HepG2 (cell line): ENCODE data around the gene ACSS2. TPM values are rescaled to one million over a fixed set of nuclear protein-coding genes. Genes with fewer than 3 reads are reported as not detected.

ENCODE experiments used
- AKAP8 ChIP-seq: sonication (generic); formaldehyde crosslinking; IDR thresholded peaks from 2 replicates; pipeline ENCODE4 v1.5.1; 2020; ENCODE audit warnings: mild to moderate bottlenecking, missing genetic modification reagents
- CBX1 ChIP-seq: IDR thresholded peaks from one replicate; pipeline ENCODE4 v1.6.1; 2016; ENCODE audit warnings: antibody characterized with exemption, low read depth
- DPF2 ChIP-seq: sonication (generic); formaldehyde crosslinking; IDR thresholded peaks from 2 replicates; pipeline ENCODE4 v1.4.0; 2020; ENCODE audit warnings: mild to moderate bottlenecking, low read depth, missing genetic modification reagents, borderline replicate concordance
- SMC3 ChIP-seq: IDR thresholded peaks from 2 replicates; pipeline ENCODE4 v1.6.1; 2011; ENCODE audit warnings: low read length, improper control_type of control experiment
- SRY ChIP-seq: sonication (generic); formaldehyde crosslinking; IDR thresholded peaks from 2 replicates; pipeline ENCODE4 v1.8.0; 2022; ENCODE audit warnings: mild to moderate bottlenecking, missing genetic modification reagents
- TMF1 ChIP-seq: sonication (generic); formaldehyde crosslinking; IDR thresholded peaks from 2 replicates; pipeline ENCODE4 v1.8.1; 2022; ENCODE audit warnings: low read depth, missing genetic modification reagents
- ZFP36L2 ChIP-seq: sonication (generic); formaldehyde crosslinking; IDR thresholded peaks from 2 replicates; pipeline ENCODE4 v1.4.0; 2020; ENCODE audit warnings: missing genetic modification reagents
- ZNF749 ChIP-seq: sonication (generic); formaldehyde crosslinking; IDR thresholded peaks from 2 replicates; pipeline ENCODE4 v1.8.0; 2022; ENCODE audit warnings: mild to moderate bottlenecking, missing genetic modification reagents, moderate library complexity, borderline replicate concordance
- ZSCAN25 ChIP-seq: sonication (generic); formaldehyde crosslinking; IDR thresholded peaks from 2 replicates; pipeline ENCODE4 v1.8.0; 2022; ENCODE audit warnings: mild to moderate bottlenecking, missing genetic modification reagents
- polyA plus RNA-seq, 8 experiments: library from polyadenylated mRNA; depleted of rRNA in 3 of 8; stranded (reverse) in 7 of 8; unstranded in 1 of 8; fragments of >200 nt; fragmentation: Illumina TruSeq in 4 of 8; extraction: Trizol in 4 of 8; gene quantifications; 2 replicates each; pipeline versions ENCODE4 v1.2.1 to v1.2.3, GENCODE V29; 2011 to 2016; ENCODE audit warnings: low read depth in 4 of 8, missing spikeins in 1 of 8, mixed read lengths in 1 of 8; ENCODE audit not compliant: insufficient read depth in 1 of 8
- total RNA-seq, 5 experiments: library from RNA; depleted of rRNA; stranded (reverse); fragments of >200 nt; fragmentation: Illumina TruSeq; extraction: Trizol; gene quantifications; 2 replicates each; pipeline ENCODE4 v1.2.3, GENCODE V29; 2016; ENCODE audit warnings: low read depth in 1 of 5
- TF ChIP-seq, protein P1 (sequence below): sonication (generic); formaldehyde crosslinking; IDR thresholded peaks from 2 replicates; pipeline ENCODE4 v1.8.0; 2022; ENCODE audit warnings: mild to moderate bottlenecking, missing genetic modification reagents
- TF ChIP-seq, protein P2 (sequence below), 2 experiments: sonication (generic) in 1 of 2; formaldehyde crosslinking in 1 of 2; IDR thresholded peaks; 2 replicates each; pipeline versions ENCODE4 v1.6.1 to v1.9.0; 2014 to 2022; ENCODE audit warnings: antibody characterized with exemption in 1 of 2, borderline replicate concordance in 1 of 2, inconsistent platforms in 1 of 2, low read depth in 1 of 2, missing genetic modification reagents in 1 of 2
- TF ChIP-seq, protein P3 (sequence below): sonication (generic); formaldehyde crosslinking; IDR thresholded peaks from 2 replicates; pipeline ENCODE4 v1.4.0; 2020; ENCODE audit warnings: missing genetic modification reagents
- TF ChIP-seq, protein P4 (sequence below): IDR thresholded peaks from 2 replicates; pipeline ENCODE4 v1.6.1; 2016; ENCODE audit warnings: control low read depth

The ACSS2 gene
- total and polyA plus RNA-seq, 2 of the 13 experiments (the other 11 are each of a cell fraction or from before 2014, with no cell fraction given) = 72.8 to 89.7 TPM

DNA sequence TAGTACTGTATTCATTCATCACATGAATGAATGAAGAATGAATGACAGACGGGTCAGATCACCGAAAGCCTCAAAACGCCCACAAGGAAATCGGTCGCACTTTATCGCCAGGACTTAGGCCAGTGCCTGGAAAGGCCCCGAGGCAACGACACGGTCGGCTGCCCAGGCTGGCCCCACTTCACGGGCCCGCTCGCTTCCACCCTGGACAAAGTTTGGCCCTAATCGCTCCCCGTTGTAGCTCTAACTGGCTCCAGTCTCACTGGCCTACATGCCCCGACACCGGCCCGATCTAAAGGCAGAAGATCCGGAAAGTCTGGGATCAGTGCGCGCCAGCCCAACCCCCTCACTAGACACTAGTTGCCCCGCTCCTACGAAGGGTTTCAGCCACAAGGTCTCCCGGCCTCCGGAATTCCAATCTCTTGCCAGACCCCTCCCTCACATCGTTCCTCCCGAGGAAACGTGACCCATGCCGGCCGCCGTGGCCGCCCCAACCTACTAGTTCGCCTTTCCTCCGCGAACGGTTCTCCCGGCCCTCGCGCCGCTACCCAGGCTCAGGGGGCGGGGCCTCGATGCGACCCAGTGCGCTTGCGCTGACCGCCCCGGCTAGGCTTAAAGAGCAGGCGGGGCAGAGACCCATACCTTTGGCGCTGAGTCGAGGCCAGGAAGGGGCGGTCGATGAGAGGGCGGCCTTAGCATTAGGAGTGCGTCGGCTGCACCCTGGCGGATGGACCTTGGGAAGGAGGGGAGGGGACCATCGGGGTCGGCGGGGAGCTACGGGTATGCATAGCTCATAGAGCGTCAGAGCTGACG lies 79.0 kb downstream of the ACSS2 start, which contains the start of the genes GSS and MYH7B (continued):
- TF ChIP-seq, protein P1, sequence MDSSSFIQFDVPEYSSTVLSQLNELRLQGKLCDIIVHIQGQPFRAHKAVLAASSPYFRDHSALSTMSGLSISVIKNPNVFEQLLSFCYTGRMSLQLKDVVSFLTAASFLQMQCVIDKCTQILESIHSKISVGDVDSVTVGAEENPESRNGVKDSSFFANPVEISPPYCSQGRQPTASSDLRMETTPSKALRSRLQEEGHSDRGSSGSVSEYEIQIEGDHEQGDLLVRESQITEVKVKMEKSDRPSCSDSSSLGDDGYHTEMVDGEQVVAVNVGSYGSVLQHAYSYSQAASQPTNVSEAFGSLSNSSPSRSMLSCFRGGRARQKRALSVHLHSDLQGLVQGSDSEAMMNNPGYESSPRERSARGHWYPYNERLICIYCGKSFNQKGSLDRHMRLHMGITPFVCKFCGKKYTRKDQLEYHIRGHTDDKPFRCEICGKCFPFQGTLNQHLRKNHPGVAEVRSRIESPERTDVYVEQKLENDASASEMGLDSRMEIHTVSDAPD = peak; percentile 92; the same call in 1 of the 2 replicates
- TF ChIP-seq, protein P2, sequence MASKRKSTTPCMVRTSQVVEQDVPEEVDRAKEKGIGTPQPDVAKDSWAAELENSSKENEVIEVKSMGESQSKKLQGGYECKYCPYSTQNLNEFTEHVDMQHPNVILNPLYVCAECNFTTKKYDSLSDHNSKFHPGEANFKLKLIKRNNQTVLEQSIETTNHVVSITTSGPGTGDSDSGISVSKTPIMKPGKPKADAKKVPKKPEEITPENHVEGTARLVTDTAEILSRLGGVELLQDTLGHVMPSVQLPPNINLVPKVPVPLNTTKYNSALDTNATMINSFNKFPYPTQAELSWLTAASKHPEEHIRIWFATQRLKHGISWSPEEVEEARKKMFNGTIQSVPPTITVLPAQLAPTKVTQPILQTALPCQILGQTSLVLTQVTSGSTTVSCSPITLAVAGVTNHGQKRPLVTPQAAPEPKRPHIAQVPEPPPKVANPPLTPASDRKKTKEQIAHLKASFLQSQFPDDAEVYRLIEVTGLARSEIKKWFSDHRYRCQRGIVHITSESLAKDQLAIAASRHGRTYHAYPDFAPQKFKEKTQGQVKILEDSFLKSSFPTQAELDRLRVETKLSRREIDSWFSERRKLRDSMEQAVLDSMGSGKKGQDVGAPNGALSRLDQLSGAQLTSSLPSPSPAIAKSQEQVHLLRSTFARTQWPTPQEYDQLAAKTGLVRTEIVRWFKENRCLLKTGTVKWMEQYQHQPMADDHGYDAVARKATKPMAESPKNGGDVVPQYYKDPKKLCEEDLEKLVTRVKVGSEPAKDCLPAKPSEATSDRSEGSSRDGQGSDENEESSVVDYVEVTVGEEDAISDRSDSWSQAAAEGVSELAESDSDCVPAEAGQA (IDR thresholded peaks at IDR 0.05; ENCODE audit: low read depth) = peak; percentile 70; the same call in 1 of the 2 replicates
- TF ChIP-seq, protein P2 (CRISPR knock-in tag; IDR thresholded peaks at IDR 0.05; ENCODE audit: borderline replicate concordance) = no peak; the same call in 1 of the 2 replicates
- TF ChIP-seq DPF2 (CRISPR knock-in tag) (peak; percentile 42; the same call in 1 of the 2 replicates), TMF1 (peak; percentile 61), ZSCAN25 (CRISPR knock-in tag) (peak; percentile 80), SMC3 (peak; percentile 47; the same call in 1 of the 2 replicates), ZNF749 (CRISPR knock-in tag) (peak; percentile 82), SRY (CRISPR knock-in tag) (peak; percentile 98), ZFP36L2 (CRISPR knock-in tag) (peak; percentile 8; the same call in 1 of the 2 replicates), AKAP8 (CRISPR knock-in tag) (peak; percentile 64), CBX1 (no peak)
- TF ChIP-seq, protein P3, sequence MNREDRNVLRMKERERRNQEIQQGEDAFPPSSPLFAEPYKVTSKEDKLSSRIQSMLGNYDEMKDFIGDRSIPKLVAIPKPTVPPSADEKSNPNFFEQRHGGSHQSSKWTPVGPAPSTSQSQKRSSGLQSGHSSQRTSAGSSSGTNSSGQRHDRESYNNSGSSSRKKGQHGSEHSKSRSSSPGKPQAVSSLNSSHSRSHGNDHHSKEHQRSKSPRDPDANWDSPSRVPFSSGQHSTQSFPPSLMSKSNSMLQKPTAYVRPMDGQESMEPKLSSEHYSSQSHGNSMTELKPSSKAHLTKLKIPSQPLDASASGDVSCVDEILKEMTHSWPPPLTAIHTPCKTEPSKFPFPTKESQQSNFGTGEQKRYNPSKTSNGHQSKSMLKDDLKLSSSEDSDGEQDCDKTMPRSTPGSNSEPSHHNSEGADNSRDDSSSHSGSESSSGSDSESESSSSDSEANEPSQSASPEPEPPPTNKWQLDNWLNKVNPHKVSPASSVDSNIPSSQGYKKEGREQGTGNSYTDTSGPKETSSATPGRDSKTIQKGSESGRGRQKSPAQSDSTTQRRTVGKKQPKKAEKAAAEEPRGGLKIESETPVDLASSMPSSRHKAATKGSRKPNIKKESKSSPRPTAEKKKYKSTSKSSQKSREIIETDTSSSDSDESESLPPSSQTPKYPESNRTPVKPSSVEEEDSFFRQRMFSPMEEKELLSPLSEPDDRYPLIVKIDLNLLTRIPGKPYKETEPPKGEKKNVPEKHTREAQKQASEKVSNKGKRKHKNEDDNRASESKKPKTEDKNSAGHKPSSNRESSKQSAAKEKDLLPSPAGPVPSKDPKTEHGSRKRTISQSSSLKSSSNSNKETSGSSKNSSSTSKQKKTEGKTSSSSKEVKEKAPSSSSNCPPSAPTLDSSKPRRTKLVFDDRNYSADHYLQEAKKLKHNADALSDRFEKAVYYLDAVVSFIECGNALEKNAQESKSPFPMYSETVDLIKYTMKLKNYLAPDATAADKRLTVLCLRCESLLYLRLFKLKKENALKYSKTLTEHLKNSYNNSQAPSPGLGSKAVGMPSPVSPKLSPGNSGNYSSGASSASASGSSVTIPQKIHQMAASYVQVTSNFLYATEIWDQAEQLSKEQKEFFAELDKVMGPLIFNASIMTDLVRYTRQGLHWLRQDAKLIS (CRISPR knock-in tag) = no peak; the same call in 1 of the 2 replicates
- TF ChIP-seq, protein P4, sequence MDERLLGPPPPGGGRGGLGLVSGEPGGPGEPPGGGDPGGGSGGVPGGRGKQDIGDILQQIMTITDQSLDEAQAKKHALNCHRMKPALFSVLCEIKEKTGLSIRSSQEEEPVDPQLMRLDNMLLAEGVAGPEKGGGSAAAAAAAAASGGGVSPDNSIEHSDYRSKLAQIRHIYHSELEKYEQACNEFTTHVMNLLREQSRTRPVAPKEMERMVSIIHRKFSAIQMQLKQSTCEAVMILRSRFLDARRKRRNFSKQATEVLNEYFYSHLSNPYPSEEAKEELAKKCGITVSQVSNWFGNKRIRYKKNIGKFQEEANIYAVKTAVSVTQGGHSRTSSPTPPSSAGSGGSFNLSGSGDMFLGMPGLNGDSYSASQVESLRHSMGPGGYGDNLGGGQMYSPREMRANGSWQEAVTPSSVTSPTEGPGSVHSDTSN (CRISPR knock-in tag) = no peak
